H9 (cell line): ENCODE measurements around the gene RFX4. TPM values are rescaled to one million over a fixed set of nuclear protein-coding genes. Genes with fewer than 3 reads are reported as not detected.

Experiments used
- DNase-seq: peaks from one replicate; pipeline ENCODE4 v3.0.0-alpha.2; 2017
- H2AFZ ChIP-seq: one replicate; pipeline ENCODE4 v1.6.1; 2013; ENCODE audit warnings: mild to moderate bottlenecking, low read length, control low read depth, moderate library complexity
- H2AK5ac ChIP-seq: 2 replicates; pipeline ENCODE4 v1.6.1; 2013; ENCODE audit warnings: low read length, control low read depth, mixed read lengths; ENCODE audit not compliant: insufficient read length
- H2BK120ac ChIP-seq: one replicate; pipeline ENCODE4 v1.6.1; 2013; ENCODE audit warnings: low read depth, mild to moderate bottlenecking, low read length, control low read depth, inconsistent platforms; ENCODE audit not compliant: poor library complexity, severe bottlenecking
- H2BK12ac ChIP-seq: 2 replicates; pipeline ENCODE4 v1.6.1; 2013; ENCODE audit warnings: low read length, control low read depth, mixed read lengths, low read depth; ENCODE audit not compliant: insufficient read length
- H2BK15ac ChIP-seq: 2 replicates; pipeline ENCODE4 v1.6.1; 2013; ENCODE audit warnings: low read depth, low read length, control low read depth
- H2BK20ac ChIP-seq: one replicate; pipeline ENCODE4 v1.6.1; 2013; ENCODE audit warnings: low read depth, mild to moderate bottlenecking, low read length, control low read depth, inconsistent platforms; ENCODE audit not compliant: poor library complexity, severe bottlenecking
- H2BK5ac ChIP-seq: 2 replicates; pipeline ENCODE4 v1.6.1; 2013; ENCODE audit warnings: low read length, control low read depth, mixed read lengths; ENCODE audit not compliant: insufficient read length
- H3K14ac ChIP-seq: 2 replicates; pipeline ENCODE4 v1.6.1; 2013; ENCODE audit warnings: low read length, control low read depth; ENCODE audit not compliant: insufficient read depth
- H3K18ac ChIP-seq: 2 replicates; pipeline ENCODE4 v1.6.1; 2013; ENCODE audit warnings: low read depth, mild to moderate bottlenecking, mixed read lengths, low read length, control low read depth; ENCODE audit not compliant: insufficient read length
- H3K23ac ChIP-seq: 2 replicates; pipeline ENCODE4 v1.6.1; 2013; ENCODE audit warnings: low read length, control low read depth, mixed read lengths, low read depth; ENCODE audit not compliant: insufficient read length
- H3K23me2 ChIP-seq: 2 replicates; pipeline ENCODE4 v1.6.1; 2013; ENCODE audit warnings: low read depth, mild to moderate bottlenecking, mixed read lengths, low read length, control low read depth; ENCODE audit not compliant: insufficient read length, poor library complexity, severe bottlenecking
- H3K27ac ChIP-seq: 2 replicates; pipeline ENCODE4 v1.5.1; 2013; ENCODE audit warnings: low read length, control low read depth, mixed read lengths, low read depth; ENCODE audit not compliant: insufficient read length
- H3K27me3 ChIP-seq: 2 replicates; pipeline ENCODE4 v1.6.1; 2013; ENCODE audit warnings: low read length, control low read depth, inconsistent platforms; ENCODE audit not compliant: insufficient read depth
- H3K4ac ChIP-seq: 2 replicates; pipeline ENCODE4 v1.6.1; 2013; ENCODE audit warnings: low read depth, mild to moderate bottlenecking, control low read depth, inconsistent platforms, low read length, moderate library complexity
- H3K4me1 ChIP-seq: 2 replicates; pipeline ENCODE4 v1.6.1; 2013; ENCODE audit warnings: low read length, control low read depth, inconsistent platforms; ENCODE audit not compliant: insufficient read depth
- H3K4me2 ChIP-seq: 2 replicates; pipeline ENCODE4 v1.6.1; 2013; ENCODE audit warnings: low read length, control low read depth, mixed read lengths; ENCODE audit not compliant: insufficient read length, insufficient read depth
- H3K56ac ChIP-seq: 2 replicates; pipeline ENCODE4 v1.6.1; 2013; ENCODE audit warnings: low read depth, mild to moderate bottlenecking, mixed read lengths, low read length, control low read depth; ENCODE audit not compliant: insufficient read length
- H3K79me1 ChIP-seq: 2 replicates; pipeline ENCODE4 v1.6.1; 2013; ENCODE audit warnings: low read depth, mild to moderate bottlenecking, moderate library complexity, low read length, control low read depth, inconsistent platforms; ENCODE audit not compliant: insufficient read depth, poor library complexity, severe bottlenecking
- H3K79me2 ChIP-seq: 2 replicates; pipeline ENCODE4 v1.6.1; 2013; ENCODE audit warnings: low read length, control low read depth, inconsistent platforms; ENCODE audit not compliant: insufficient read depth
- H3K9ac ChIP-seq: 2 replicates; pipeline ENCODE4 v1.6.1; 2013; ENCODE audit warnings: low read length, control low read depth, mixed read lengths; ENCODE audit not compliant: insufficient read length; ENCODE audit errors: extremely low read depth
- H3K9me3 ChIP-seq: one replicate; pipeline ENCODE4 v1.6.1; 2013; ENCODE audit warnings: low read depth, low read length, inconsistent platforms; ENCODE audit not compliant: control insufficient read depth
- H3T11ph ChIP-seq: one replicate; pipeline ENCODE4 v1.6.1; 2013; ENCODE audit warnings: mild to moderate bottlenecking, low read length, control low read depth, inconsistent platforms
- H4K20me1 ChIP-seq: one replicate; pipeline ENCODE4 v1.6.1; 2013; ENCODE audit not compliant: control insufficient read depth, insufficient read length, insufficient read depth
- H4K5ac ChIP-seq: 2 replicates; pipeline ENCODE4 v1.6.1; 2013; ENCODE audit warnings: low read depth, mild to moderate bottlenecking, mixed read lengths, low read length, control low read depth; ENCODE audit not compliant: insufficient read length
- H4K8ac ChIP-seq: replicated peaks from 2 replicates; pipeline ENCODE4 v1.6.1; 2013; ENCODE audit warnings: low read length, control low read depth, mixed read lengths, low read depth; ENCODE audit not compliant: insufficient read length
- H4K91ac ChIP-seq: 2 replicates; pipeline ENCODE4 v1.6.1; 2013; ENCODE audit warnings: low read depth, mild to moderate bottlenecking, moderate library complexity, mixed read lengths, low read length, control low read depth; ENCODE audit not compliant: insufficient read length
- H3K27ac Mint-ChIP-seq, 3 experiments: 2 replicates in 2 of 3; 3 replicates in 1 of 3; pipeline ENCODE4 v1.8.0; 2020 to 2021; ENCODE audit warnings: mixed read lengths in 3 of 3, mild to moderate bottlenecking in 1 of 3, moderate library complexity in 1 of 3
- H3K27me3 Mint-ChIP-seq: 2 replicates; pipeline ENCODE4 v1.8.0; 2021; ENCODE audit warnings: low read depth, mild to moderate bottlenecking, moderate library complexity, mixed read lengths
- H3K36me3 Mint-ChIP-seq, 3 experiments: 2 replicates in 2 of 3; 3 replicates in 1 of 3; pipeline ENCODE4 v1.8.0; 2020 to 2021; ENCODE audit warnings: low read depth in 3 of 3, mixed read lengths in 3 of 3; ENCODE audit not compliant: insufficient read depth in 1 of 3
- H3K4me1 Mint-ChIP-seq, 2 experiments: 2 replicates each; pipeline ENCODE4 v1.8.0; 2020; ENCODE audit warnings: mixed read lengths in 2 of 2
- H3K4me3 Mint-ChIP-seq, 2 experiments: 2 replicates in 1 of 2; 3 replicates in 1 of 2; pipeline ENCODE4 v1.8.0; 2020 to 2021; ENCODE audit warnings: mild to moderate bottlenecking in 2 of 2, mixed read lengths in 2 of 2, moderate library complexity in 1 of 2
- H3K9me3 Mint-ChIP-seq, 2 experiments: 2 replicates in 1 of 2; 3 replicates in 1 of 2; pipeline ENCODE4 v1.8.0; 2020; ENCODE audit warnings: mild to moderate bottlenecking in 2 of 2, mixed read lengths in 2 of 2, moderate library complexity in 1 of 2
- WGBS: extraction: QIAGEN DNeasy Blood & Tissue Kit; methylation state at CpG from one replicate; pipeline ENCODE4 v1.1.7; 2013; ENCODE audit warnings: missing lambda C conversion rate, low lambda C conversion rate, mixed read lengths; ENCODE audit not compliant: insufficient read length; ENCODE audit errors: extremely low coverage; 5-methylcytosine and 5-hydroxymethylcytosine counted together
- total RNA-seq: library from RNA; stranded (reverse); gene quantifications from 2 replicates; pipeline ENCODE4 v1.2.1, GENCODE V29; 2021
- TF ChIP-seq, protein P1 (sequence below): fragments of 200-600 bp; sonication (generic); conservative IDR thresholded peaks from 3 replicates; pipeline ENCODE4 v1.8.0; 2021; ENCODE audit warnings: antibody characterized with exemption, mild to moderate bottlenecking

RFX4 gene
- total RNA-seq, 1 experiment from 2014 or later = 0.57 TPM

DNA sequence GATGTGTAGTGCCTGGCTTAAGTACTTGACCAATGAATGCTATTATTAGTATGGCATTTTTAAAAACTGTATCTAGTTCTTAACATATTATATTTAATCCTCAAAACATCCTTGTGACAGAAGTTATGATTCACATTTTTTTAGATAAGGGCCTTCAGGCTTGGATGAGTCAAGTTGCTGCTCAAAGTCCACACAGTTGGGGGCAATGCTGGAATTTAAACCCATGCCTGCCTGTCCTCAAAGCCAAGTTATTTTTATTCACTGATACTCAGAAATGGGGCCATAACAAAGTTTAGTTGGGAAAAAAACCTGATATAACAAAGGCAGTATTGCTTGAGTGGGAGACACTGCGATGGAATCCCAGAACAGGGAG is 50.6 kb downstream of the RFX4 start:
- TF ChIP-seq, protein P1, sequence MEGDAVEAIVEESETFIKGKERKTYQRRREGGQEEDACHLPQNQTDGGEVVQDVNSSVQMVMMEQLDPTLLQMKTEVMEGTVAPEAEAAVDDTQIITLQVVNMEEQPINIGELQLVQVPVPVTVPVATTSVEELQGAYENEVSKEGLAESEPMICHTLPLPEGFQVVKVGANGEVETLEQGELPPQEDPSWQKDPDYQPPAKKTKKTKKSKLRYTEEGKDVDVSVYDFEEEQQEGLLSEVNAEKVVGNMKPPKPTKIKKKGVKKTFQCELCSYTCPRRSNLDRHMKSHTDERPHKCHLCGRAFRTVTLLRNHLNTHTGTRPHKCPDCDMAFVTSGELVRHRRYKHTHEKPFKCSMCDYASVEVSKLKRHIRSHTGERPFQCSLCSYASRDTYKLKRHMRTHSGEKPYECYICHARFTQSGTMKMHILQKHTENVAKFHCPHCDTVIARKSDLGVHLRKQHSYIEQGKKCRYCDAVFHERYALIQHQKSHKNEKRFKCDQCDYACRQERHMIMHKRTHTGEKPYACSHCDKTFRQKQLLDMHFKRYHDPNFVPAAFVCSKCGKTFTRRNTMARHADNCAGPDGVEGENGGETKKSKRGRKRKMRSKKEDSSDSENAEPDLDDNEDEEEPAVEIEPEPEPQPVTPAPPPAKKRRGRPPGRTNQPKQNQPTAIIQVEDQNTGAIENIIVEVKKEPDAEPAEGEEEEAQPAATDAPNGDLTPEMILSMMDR = no peak
- Histone ChIP-seq H3K23me2 (no peaks in the 10 kb centered on the region), H3K9ac (no peak overlapping the region), H3K4me2 (no peak overlapping the region), H3K14ac (no peak overlapping the region; the same call in 1 of the 2 replicates), H3K18ac (no peak overlapping the region), H3K79me1 (no peaks in the 10 kb centered on the region), H2BK5ac (no peak overlapping the region), H3K4ac (no peak overlapping the region), H2BK15ac (no peak overlapping the region), H2AFZ (no peak overlapping the region), H3K4me1 (no peaks in the 10 kb centered on the region), H3T11ph (no peak overlapping the region), H4K20me1 (no peaks in the 10 kb centered on the region), H3K79me2 (no peaks in the 10 kb centered on the region), H2BK12ac (no peak overlapping the region), H4K5ac (no peak overlapping the region), H4K91ac (no peak overlapping the region), H2BK120ac (no peak overlapping the region), H3K9me3 (no peaks in the 10 kb centered on the region), H2AK5ac (no peak overlapping the region), H3K56ac (no peak overlapping the region), H3K23ac (no peak overlapping the region), H3K27me3 (no peaks in the 10 kb centered on the region), H2BK20ac (no peak overlapping the region), H3K27ac (no peak overlapping the region), H4K8ac (no peak overlapping the region)
- Mint-ChIP-seq H3K27ac (no peak overlapping the region), H3K36me3 (no peaks in the 10 kb centered on the region), H3K4me1 (peaks cover 0 to 9% of the 10 kb centered on the region in 2 experiments; a peak in 2 of 4 replicates), H3K27me3 (peaks cover 7% of the 10 kb centered on the region), H3K4me3 (no peak overlapping the region), H3K9me3 (no peaks in the 10 kb centered on the region)
- no CpG with 5 or more reads among the region's 1 CpG for WGBS
- no peak for DNase-seq
